ENCODE data around the gene PRAMEF5. TPM values are rescaled to one million over a fixed set of nuclear protein-coding genes. Genes with fewer than 3 reads are reported as not detected.
"Not testable (repeated sequence)": the region's sequence is repeated elsewhere in the genome, so short reads cannot be mapped to it uniquely, and the experiment has no call there.

Gene PRAMEF5
- not detected for total RNA-seq
- polyA plus RNA-seq = not detected
- long read RNA-seq, donor 1 = 0 reads
- long read RNA-seq, donor 2 = 0 reads
- long read RNA-seq, donor 3 = 0 reads
- long read RNA-seq, donor 4 = 0 reads

DNA sequence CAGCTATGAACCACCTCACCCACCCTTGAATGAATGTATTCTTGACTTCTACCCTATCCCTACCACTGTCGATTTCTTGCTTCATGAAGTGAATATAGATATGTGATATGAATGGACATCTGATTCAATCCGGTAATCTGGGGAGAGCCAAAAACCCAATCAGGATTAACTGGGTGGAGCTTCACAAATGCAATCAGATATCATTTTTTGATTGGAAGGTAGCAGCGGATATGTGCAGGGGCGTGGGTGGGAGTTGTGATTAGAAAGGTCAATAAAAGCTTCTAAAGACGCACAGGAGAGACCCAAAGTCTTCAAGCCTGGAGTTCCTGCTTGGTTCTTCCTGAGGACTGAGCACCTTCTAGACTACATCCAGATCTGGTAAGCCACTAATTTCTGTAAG lies at the start of gene PRAMEF5:
Gene PRAMEF5 (plus strand): TSS at position 301 of the 400 bp plus-strand sequence. CDS start 5,071 bp downstream, outside the sequence.
- ATAC-seq; intact Hi-C loops (cut with DNase I); H3K27ac ChIP-seq (ENCODE audit: low read length); H3K4me1 ChIP-seq (ENCODE audit: control insufficient read depth, insufficient read depth, low read length); H3K4me3 ChIP-seq (ENCODE audit: low read length); H3K9me3 ChIP-seq (ENCODE audit: control insufficient read depth, low read length); DNase-seq; H3K27me3 ChIP-seq (ENCODE audit: control insufficient read depth, insufficient read depth): not testable (repeated sequence)
- 85% methylated on average over 2 of the region's 5 CpGs for WGBS

DNA sequence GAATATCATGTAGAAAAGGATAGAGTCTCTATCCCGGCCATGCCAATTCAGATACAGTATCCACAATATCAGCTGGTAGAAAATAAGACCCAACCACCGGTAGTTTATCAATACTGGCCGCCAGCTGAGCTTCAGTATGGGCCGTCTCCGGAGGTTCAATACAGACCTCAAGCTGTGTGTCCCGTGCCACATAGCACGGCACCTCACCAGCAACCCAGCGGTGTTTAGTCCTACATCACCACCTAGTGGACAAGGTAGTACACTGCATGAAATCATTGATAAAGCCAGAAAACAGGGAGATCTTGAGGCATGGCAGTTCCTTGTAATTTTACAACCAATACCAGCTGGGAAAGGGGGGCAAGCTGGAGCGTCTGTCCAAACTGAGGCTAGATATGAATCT lies 45.3 kb upstream of the PRAMEF5 start:
- WGBS = no CpG with 5 or more reads among the region's 9 CpGs
- not testable (repeated sequence) for H3K27ac ChIP-seq (ENCODE audit: low read length)

GRCh38 chr1:13216619-13217018 lies 37.4 kb upstream of the PRAMEF5 start:
- H3K9me3 ChIP-seq (ENCODE audit: control insufficient read depth, low read length); ATAC-seq; H3K27ac ChIP-seq (ENCODE audit: low read length); intact Hi-C loops (cut with DNase I); H3K27me3 ChIP-seq (ENCODE audit: control insufficient read depth, insufficient read depth); H3K4me1 ChIP-seq (ENCODE audit: control insufficient read depth, insufficient read depth, low read length); H3K4me3 ChIP-seq (ENCODE audit: low read length); DNase-seq: not testable (repeated sequence)
- WGBS = no CpG with 5 or more reads among the region's 7 CpGs

More for the DNA sequence above, 45.3 kb upstream of the PRAMEF5 start:
- H3K4me1 ChIP-seq (ENCODE audit: control insufficient read depth, insufficient read depth, low read length); ATAC-seq; intact Hi-C loops (cut with DNase I); H3K27me3 ChIP-seq (ENCODE audit: control insufficient read depth, insufficient read depth); H3K4me3 ChIP-seq (ENCODE audit: low read length); DNase-seq; H3K9me3 ChIP-seq (ENCODE audit: control insufficient read depth, low read length): not testable (repeated sequence)

DNA sequence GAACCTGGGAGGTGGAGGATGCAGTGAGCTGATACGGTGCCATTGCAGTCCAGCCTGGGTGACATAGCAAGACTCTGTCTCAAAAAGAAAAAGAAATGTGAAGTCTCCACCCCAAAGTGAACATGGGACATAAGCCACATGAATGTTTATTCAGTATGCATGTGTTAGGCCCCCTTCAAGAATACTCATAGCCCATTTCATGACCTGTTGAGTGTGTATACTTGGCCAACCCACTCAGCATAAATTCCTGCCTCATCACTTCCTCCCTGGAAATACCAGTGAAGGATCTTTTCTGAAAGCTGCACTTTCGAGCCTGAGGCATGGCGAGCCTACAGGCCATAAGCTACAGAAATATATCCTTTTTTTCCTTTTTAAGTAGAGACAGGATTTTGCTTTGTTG lies 34.8 kb upstream of the PRAMEF5 start:
- H3K27me3 ChIP-seq (ENCODE audit: control insufficient read depth, insufficient read depth); DNase-seq; intact Hi-C loops (cut with DNase I); ATAC-seq; H3K27ac ChIP-seq (ENCODE audit: low read length); H3K4me1 ChIP-seq (ENCODE audit: control insufficient read depth, insufficient read depth, low read length); H3K9me3 ChIP-seq (ENCODE audit: control insufficient read depth, low read length); H3K4me3 ChIP-seq (ENCODE audit: low read length): not testable (repeated sequence)
- WGBS = no CpG with 5 or more reads among the region's 3 CpGs

- intact Hi-C loops (cut with DNase I); H3K27ac ChIP-seq (ENCODE audit: low read length); H3K27me3 ChIP-seq (ENCODE audit: control insufficient read depth, insufficient read depth); H3K9me3 ChIP-seq (ENCODE audit: control insufficient read depth, low read length); ATAC-seq; H3K4me3 ChIP-seq (ENCODE audit: low read length); DNase-seq; H3K4me1 ChIP-seq (ENCODE audit: control insufficient read depth, insufficient read depth, low read length): not testable (repeated sequence)
- no CpG with 5 or more reads among the region's 4 CpGs for WGBS
These were observed 31.2 kb upstream of the PRAMEF5 start for GRCh38 chr1:13222788-13223187.

DNA sequence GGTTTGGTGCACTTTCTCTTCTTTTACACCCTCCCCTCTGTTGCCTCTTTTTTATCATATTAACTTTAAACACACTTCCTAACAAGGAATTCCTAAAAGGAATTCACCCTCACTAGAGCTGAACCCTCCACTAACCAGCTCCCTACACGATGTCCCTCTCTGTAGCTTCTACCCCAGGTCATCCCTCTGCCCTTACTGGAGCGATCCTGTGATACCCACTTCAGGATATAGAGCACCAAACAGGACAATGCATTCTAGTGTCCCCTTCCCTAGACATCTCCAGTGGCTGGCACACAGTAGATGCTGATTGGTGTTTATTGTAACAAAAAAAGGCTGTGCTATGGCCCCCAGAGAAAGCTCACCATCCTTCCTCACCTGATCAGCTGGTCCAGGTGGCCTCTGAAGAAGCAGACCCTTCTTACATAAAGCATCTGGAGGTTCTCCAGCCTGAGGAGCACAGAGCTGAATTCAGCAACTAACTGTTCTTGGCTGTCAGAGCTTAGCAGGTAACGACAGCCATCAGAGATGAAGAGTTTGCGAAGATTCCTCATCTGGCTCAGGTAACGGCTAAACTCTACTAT lies 29.4 kb upstream of the PRAMEF5 start:
- WGBS = 76% methylated on average over 5 of the region's 5 CpGs
- DNase-seq (no peak), ATAC-seq (peak in 1 of 2 donors; percentile 51)
- intact Hi-C loops (cut with DNase I) = no loop called here
- Histone ChIP-seq H3K4me3 (ENCODE audit: low read length) (no peak overlapping the region), H3K4me1 (ENCODE audit: control insufficient read depth, insufficient read depth, low read length) (no peaks in the 10 kb centered on the region), H3K27me3 (ENCODE audit: control insufficient read depth, insufficient read depth) (no peaks in the 10 kb centered on the region), H3K27ac (ENCODE audit: low read length) (no peak overlapping the region), H3K9me3 (ENCODE audit: control insufficient read depth, low read length) (no peaks in the 10 kb centered on the region)

GRCh38 chr1:13225675-13226204 lies 28.3 kb upstream of the PRAMEF5 start, which contains the start of gene PRAMEF18:
Gene PRAMEF18 (minus strand): TSS chr1:13226154. CDS start chr1:13226106, 48 bp downstream.
- 72% methylated on average over 9 of the region's 9 CpGs for WGBS
- H3K9me3 ChIP-seq (ENCODE audit: control insufficient read depth, low read length); H3K4me3 ChIP-seq (ENCODE audit: low read length); intact Hi-C loops (cut with DNase I); H3K27ac ChIP-seq (ENCODE audit: low read length); H3K27me3 ChIP-seq (ENCODE audit: control insufficient read depth, insufficient read depth); H3K4me1 ChIP-seq (ENCODE audit: control insufficient read depth, insufficient read depth, low read length): not testable (repeated sequence)
- DNase-seq (peak in 1 of 3 donors; percentile 40), ATAC-seq (peak; percentile 35 to 52)

GRCh38 chr1:13227271-13228055 lies 26.5 kb upstream of the PRAMEF5 start:
- H3K27me3 ChIP-seq (ENCODE audit: control insufficient read depth, insufficient read depth); H3K4me3 ChIP-seq (ENCODE audit: low read length); H3K9me3 ChIP-seq (ENCODE audit: control insufficient read depth, low read length); H3K4me1 ChIP-seq (ENCODE audit: control insufficient read depth, insufficient read depth, low read length); intact Hi-C loops (cut with DNase I); ATAC-seq; H3K27ac ChIP-seq (ENCODE audit: low read length): not testable (repeated sequence)
- DNase-seq = peak in 1 of 3 donors; percentile 10
- 79% methylated on average over 8 of the region's 8 CpGs for WGBS

DNA sequence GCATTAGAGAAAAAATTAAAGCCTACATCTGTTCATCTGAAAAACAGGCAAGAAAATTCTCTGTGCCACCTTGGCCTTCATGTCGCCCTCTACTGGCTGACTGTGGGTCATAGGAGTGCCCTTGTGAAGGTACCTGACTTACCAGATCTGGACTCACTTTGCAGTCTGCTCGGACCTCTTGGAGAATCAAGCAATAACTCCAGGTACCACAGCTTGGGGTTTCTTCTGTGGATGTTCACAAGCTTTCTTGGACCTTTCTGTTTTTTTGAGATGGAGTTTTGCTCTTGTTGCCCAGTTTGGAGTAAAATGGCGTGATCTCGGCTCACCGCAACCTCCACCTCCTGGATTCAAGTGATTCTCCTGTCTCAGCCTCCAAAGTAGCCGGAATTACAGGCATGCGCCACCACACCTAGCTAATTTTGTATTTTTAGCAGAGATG lies 25.6 kb upstream of the PRAMEF5 start:
- ATAC-seq (no peak), DNase-seq (peak in 1 of 3 donors; percentile 15)
- Histone ChIP-seq H3K9me3 (ENCODE audit: control insufficient read depth, low read length) (no peaks in the 10 kb centered on the region), H3K27ac (ENCODE audit: low read length) (no peak overlapping the region), H3K4me1 (ENCODE audit: control insufficient read depth, insufficient read depth, low read length) (no peaks in the 10 kb centered on the region), H3K27me3 (ENCODE audit: control insufficient read depth, insufficient read depth) (no peaks in the 10 kb centered on the region), H3K4me3 (ENCODE audit: low read length) (no peak overlapping the region)
- intact Hi-C loops (cut with DNase I) = no loop called here
- 72% methylated on average over 7 of the region's 7 CpGs for WGBS

DNA sequence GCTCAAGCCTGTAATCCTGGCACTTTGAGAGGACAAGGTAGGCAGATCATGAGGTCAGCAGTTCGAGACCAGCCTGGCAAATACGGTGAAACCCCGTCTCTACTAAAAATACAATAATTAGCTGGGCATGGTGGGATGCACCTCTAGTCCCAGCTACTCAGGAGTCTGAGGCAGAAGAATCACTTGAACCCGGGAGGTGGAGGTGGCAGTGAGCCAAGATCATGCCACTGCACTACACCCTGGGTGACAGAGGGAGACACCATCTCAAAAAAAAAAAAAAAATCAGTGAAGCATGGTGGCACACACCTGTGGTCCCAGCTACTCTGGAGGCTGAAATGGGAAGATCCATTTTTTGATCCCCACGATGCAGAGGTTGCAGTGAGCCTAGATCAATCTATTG lies 23.9 kb upstream of the PRAMEF5 start:
- ATAC-seq; H3K9me3 ChIP-seq (ENCODE audit: control insufficient read depth, low read length); intact Hi-C loops (cut with DNase I); H3K4me3 ChIP-seq (ENCODE audit: low read length); DNase-seq; H3K27ac ChIP-seq (ENCODE audit: low read length); H3K4me1 ChIP-seq (ENCODE audit: control insufficient read depth, insufficient read depth, low read length); H3K27me3 ChIP-seq (ENCODE audit: control insufficient read depth, insufficient read depth): not testable (repeated sequence)
- 75% methylated on average over 5 of the region's 5 CpGs for WGBS

DNA sequence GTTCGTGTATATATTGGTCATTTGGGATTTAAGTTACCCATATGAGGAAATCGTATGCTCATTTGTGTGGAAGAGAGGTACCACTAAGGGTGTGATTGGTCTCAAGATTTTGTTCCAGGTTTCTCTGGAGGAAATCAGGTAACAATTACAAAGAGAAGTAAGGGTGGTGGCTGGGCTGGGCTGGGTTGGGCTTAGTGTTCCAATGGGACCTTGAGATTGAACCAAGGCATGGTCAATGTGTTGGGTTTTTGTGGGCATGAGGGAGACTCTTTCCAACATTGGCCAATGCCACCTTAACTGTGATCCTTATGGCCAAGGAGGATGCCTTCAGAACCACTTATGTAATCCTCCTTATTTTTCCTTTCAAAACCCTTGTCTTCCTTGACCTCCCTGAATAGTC lies 23.4 kb upstream of the PRAMEF5 start:
- H3K4me1 ChIP-seq (ENCODE audit: control insufficient read depth, insufficient read depth, low read length); H3K9me3 ChIP-seq (ENCODE audit: control insufficient read depth, low read length); DNase-seq; intact Hi-C loops (cut with DNase I); H3K4me3 ChIP-seq (ENCODE audit: low read length); ATAC-seq; H3K27me3 ChIP-seq (ENCODE audit: control insufficient read depth, insufficient read depth); H3K27ac ChIP-seq (ENCODE audit: low read length): not testable (repeated sequence)
- 80% methylated on average over 2 of the region's 2 CpGs for WGBS
